Stimulated activated CD8-positive, alpha-beta memory T cell treated with anti-CD3 and anti-CD28 coated beads, Interleukin-4, amount 100 ng/mL, for 24 hours (primary cell): ENCODE results near the gene VAMP4.

Source experiments
- DNase-seq: peaks from one replicate; pipeline ENCODE4 v3.0.0-alpha.2; 2020; ENCODE audit warnings: low read depth

VAMP4 gene

GRCh38 chr1:171652234-171652822 lies 89.5 kb downstream of the VAMP4 start, which contains the start of gene MYOC:
MYOC (minus strand) TSS chr1:171652688; CDS start chr1:171652611, 77 bp downstream.
- DNase-seq: no peak
